Gastrocnemius medialis (tissue), 4 donors: ENCODE measurements around the gene CD177.

Experiments used
- POLR2A ChIP-seq, 2 donors: fragments of 450-650 bp; IDR thresholded peaks; one replicate each; pipeline ENCODE4 v1.6.1; 2017; ENCODE audit warnings: antibody characterized with exemption in 2 of 2, mild to moderate bottlenecking in 2 of 2, moderate library complexity in 2 of 2
- TF ChIP-seq, protein P1 (sequence below), 5 experiments: fragments of 450-650 bp in 3 of 5; fragments of 200-600 bp in 2 of 5; sonication (generic) in 2 of 5; IDR thresholded peaks in 4 of 5; conservative IDR thresholded peaks in 1 of 5; 1 replicate in 4 of 5; 2 replicates in 1 of 5; pipeline ENCODE4 v1.5.1; 2016 to 2019; ENCODE audit warnings: antibody characterized with exemption in 5 of 5, mild to moderate bottlenecking in 3 of 5, moderate library complexity in 3 of 5

DNA sequence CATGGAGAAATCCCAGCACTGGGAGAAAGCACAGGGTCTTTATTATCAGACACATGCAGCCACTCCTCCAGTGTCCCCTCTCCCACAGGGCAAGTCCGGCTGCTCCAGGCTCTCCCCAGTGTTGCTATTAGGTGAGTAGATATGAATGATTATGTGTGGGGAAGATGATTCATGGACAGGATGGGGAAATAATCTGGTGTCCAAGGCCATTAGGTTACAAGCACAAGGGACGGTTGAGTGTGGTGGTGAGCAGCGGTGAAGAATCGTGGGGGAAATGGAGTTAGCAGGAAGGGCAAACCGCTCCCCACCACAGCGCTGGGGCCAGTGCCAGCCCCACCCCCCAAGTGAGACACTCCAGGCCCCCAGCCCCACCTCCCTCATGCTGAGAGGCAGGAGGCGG lies 19.0 kb downstream of the CD177 start:
- TF ChIP-seq, protein P1, sequence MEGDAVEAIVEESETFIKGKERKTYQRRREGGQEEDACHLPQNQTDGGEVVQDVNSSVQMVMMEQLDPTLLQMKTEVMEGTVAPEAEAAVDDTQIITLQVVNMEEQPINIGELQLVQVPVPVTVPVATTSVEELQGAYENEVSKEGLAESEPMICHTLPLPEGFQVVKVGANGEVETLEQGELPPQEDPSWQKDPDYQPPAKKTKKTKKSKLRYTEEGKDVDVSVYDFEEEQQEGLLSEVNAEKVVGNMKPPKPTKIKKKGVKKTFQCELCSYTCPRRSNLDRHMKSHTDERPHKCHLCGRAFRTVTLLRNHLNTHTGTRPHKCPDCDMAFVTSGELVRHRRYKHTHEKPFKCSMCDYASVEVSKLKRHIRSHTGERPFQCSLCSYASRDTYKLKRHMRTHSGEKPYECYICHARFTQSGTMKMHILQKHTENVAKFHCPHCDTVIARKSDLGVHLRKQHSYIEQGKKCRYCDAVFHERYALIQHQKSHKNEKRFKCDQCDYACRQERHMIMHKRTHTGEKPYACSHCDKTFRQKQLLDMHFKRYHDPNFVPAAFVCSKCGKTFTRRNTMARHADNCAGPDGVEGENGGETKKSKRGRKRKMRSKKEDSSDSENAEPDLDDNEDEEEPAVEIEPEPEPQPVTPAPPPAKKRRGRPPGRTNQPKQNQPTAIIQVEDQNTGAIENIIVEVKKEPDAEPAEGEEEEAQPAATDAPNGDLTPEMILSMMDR (IDR thresholded peaks at IDR 0.05 in 4 of 5, conservative IDR thresholded peaks at IDR 0.05 in 1 of 5), result no peak
- TF ChIP-seq POLR2A (IDR thresholded peaks at IDR 0.05), result no peak
